GM12891 (cell line): ENCODE data around the gene ATP6V1G2.

Experiments used
- POLR2A ChIP-seq: IDR thresholded peaks from 2 replicates; pipeline ENCODE4 v1.6.1; 2011; ENCODE audit warnings: low read depth, low read length, control low read depth
- POLR2AphosphoS5 ChIP-seq: IDR thresholded peaks from 2 replicates; pipeline ENCODE4 v1.6.1; 2011; ENCODE audit warnings: low read depth, low read length, control low read depth
- POU2F2 ChIP-seq: IDR thresholded peaks from 2 replicates; pipeline ENCODE4 v1.6.1; 2011; ENCODE audit warnings: low read depth, mild to moderate bottlenecking, control low read depth, low read length, moderate library complexity
- SPI1 ChIP-seq: IDR thresholded peaks from 2 replicates; pipeline ENCODE4 v1.6.1; 2011; ENCODE audit warnings: low read depth, low read length, control low read depth
- TAF1 ChIP-seq: IDR thresholded peaks from 2 replicates; pipeline ENCODE4 v1.6.1; 2011; ENCODE audit warnings: low read depth, low read length, control low read depth

DNA sequence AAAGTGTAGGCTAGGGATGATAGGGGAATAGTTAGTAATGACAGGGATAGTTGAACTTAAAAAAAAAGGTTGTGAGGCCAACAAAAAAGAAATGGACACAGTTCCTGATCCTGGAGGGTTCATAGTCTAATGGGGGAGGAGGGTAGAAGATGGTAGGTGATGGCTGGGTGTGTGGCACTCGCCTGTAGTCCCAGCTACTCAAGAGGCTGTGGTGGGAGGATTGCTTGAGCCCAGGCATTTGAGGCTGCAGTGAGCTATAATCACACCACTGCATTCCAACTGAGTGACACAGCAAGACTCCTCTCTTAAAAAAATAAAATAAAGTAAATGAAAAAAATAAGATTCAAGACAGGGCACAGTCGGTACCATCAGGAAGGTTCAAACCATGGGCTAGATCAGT lies 50.8 kb downstream of the ATP6V1G2 start:
- no peak for TF ChIP-seq POLR2AphosphoS5
- no peak for TF ChIP-seq TAF1
- TF ChIP-seq POLR2A = no peak
- TF ChIP-seq SPI1 = no peak
- no peak for TF ChIP-seq POU2F2
